OCI-M2 (cell line): ENCODE results near the gene TNFSF9.
"Not testable (repeated sequence)": the region's sequence is repeated elsewhere in the genome, so short reads cannot be mapped to it uniquely, and the experiment has no call there.

ENCODE experiments used
- DNase-seq: peaks from one replicate; lab custom pipeline; 2025; ENCODE audit not compliant: unreplicated experiment; lab: John Stamatoyannopoulos, UW

Gene TNFSF9

DNA sequence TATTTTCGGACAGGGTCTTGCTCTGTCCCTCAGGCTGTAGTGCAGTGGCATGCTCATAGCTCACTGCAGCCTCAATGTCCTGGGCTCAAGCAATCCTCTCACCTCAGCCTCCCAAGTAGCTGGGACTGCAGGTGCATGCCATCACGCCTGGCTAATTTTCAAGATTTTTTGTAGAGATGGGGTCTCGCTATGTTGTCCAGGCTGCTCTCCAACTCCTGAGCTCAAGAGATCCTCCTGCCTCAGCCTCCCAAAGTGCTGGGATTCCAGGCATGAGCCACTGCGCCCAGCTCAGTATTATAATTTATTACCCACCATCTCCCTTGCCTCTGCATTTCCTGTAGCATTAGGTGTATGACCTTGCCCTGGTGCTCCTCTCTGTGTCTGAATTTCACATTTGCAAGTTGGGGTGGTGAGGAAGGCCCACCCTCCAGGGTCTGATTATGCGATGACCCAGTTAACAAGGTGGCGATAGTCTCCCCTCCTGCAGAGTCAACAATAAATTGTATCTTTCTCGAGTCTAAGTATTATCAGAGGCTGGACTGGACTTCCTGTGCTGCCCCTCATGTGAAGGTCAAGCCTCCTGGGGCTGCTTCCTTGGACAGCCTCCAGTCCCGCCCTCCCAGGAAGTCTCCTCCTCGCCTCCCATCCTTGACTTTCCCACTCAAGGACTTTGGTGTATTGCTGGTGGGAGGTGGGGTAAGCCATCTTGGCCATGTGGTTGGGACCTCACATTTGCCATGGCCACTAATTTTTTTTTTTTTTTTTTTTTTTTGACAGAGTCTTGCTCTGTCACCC, 27.2 kb upstream of the TNFSF9 start:
- no peak for DNase-seq

- not testable (repeated sequence) for DNase-seq
These were observed 22.6 kb upstream of the TNFSF9 start for GRCh38 chr19:6508028-6508771.

DNA sequence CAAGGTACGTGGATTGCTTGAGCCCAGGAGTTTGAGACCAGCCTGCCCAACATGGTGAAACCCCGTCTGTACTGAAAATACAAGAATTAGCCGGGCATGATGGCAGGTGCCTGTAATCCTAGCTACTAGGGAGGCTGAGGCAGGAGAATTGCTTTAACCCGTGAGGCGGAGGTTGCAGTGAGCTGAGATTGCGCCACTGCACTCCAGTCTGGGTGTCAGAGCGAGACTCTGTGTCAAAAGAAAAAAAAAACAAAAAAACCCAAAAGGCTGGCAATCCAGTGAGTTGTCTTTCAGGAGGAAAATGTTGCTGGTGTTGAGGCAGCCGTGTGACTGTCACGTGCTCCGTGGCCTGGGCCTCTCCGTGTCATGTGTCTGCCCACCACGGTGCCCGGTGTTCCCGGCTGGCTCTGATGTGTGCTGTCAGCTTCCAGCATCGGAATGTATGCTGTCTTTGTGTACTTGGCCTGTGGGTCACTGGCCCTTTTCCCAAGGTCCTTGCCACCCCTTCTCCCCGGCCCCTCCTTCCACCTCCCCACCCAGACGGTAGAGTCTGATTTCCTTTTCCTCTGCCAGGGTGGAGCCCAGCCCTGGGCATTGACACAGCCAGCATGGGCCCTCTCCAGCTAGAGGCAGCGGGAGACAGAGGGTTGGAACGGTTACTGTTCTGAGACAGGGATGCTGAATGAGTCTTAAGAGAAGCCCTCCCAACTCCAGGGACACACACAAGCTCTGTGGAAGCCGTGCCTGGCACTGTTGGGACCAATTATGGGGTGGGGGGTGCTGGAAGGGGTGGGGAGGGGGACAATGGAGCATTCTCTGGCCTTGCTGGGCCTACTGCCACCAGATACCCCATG, 21.5 kb upstream of the TNFSF9 start:
- no peak for DNase-seq

DNA sequence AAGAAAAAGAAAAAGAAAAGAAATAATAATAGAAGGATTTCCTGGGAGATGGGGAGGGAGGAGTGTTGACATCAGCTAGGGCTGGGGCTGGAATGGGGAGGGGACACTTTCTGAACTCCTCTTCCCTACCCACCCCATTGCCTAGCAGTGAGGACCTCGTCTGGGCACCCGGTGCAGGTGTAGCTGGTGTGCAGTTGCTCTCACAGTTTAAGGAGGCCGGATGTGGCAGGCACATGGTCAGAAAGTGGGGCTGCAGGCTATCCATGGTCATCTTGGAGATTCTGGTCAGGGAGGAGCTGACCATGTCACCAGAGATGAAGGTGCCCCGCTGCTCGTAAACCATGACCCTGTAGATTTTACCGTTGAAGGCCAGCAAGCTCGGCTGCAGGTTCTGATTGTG, 20.2 kb upstream of the TNFSF9 start:
- DNase-seq: no peak

GRCh38 chr19:6514089-6514488, 16.7 kb upstream of the TNFSF9 start:
- no peak for DNase-seq

DNA sequence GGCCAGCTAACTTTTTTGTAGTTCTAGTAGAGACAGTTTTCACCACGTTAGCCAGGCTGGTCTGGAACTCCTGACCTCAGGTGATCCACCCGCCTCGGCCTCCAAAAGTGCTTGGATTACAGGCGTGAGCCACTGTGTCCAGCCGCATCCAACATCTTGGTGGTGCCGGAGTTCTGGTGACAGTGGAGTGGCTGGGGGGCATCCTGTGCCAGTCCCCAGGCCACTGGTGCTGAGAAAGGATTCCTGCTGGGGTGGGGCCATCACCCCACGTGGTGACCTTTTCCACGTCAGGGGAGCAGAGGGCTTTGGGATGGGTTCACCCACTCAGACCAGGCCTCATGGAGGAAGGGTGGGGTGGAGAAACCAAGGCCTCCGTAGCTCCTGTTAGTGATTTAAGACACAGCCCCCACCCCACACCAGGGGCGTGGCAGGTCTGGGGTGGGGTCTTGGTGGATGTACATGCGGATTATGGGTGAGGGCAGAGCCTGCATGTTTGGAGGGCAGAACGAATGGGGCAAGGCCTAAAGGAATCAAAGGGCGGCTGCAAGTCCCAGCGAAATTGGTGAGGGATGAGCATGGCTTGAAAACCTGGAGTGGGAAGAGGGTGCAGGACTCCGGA, 15.8 kb upstream of the TNFSF9 start:
- DNase-seq: no peak

DNA sequence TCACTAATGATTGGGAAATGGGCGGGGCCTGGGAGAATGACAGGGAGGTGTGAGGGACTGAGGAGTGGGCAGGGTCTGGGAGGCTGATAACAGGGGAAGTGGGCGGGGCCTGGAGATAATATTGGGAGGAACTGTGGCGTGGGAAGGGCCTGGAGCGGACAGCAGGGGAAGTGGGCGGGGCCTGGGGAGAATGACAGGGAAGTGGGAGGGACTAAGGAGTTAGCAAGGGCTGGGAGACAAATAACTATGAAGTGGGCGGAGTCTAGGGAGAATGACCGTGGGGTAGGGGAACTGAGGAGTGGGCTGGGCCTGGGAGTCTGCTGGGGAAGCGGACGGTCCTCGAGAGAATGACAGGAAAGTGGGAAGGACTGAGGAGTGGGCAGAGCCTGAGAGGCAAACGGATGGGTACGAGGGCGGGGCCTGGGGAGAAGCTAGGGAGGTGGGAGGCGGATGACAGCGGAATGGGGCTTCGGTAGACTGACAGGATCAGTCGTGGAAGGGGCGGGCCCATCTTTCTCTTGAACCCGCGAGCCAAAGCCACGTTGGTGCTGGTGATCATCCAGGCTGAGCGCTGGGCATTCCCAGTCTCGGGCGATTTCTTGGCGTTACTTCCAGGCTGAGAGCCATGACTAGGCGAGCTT, 14.7 kb upstream of the TNFSF9 start:
- DNase-seq: peak; percentile 95

GRCh38 chr19:6516659-6517291, 14.1 kb upstream of the TNFSF9 start:
- DNase-seq: no peak

- DNase-seq: no peak
These were observed 12.5 kb upstream of the TNFSF9 start for GRCh38 chr19:6518145-6518911.

DNA sequence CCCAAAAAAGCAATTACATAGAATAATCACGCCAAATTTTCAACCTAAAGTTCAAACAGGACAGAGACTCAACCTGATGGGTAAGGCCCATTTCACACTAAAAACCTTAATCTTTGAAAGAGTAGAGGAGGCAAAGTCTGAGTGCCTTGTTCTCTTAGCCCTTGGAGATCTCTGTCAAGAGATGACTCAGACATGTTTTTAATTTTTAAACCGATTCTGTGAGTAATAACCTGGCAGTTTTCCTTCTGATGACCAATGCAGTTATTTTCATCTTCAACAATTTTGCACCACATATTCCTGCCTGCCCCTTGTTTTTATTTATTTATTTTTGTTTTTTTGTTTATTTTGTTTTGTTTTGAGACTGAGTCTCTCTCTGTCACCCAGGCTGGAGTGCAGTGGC, 11.5 kb upstream of the TNFSF9 start:
- no peak for DNase-seq

GRCh38 chr19:6521718-6522646, 8.8 kb upstream of the TNFSF9 start:
- no peak for DNase-seq

- DNase-seq: no peak
These were observed 8.1 kb upstream of the TNFSF9 start for GRCh38 chr19:6522712-6523111.

- DNase-seq: no peak
These were observed 6.5 kb upstream of the TNFSF9 start for GRCh38 chr19:6524311-6524710.

GRCh38 chr19:6527893-6528543, 2.8 kb upstream of the TNFSF9 start:
- DNase-seq: no peak

DNA sequence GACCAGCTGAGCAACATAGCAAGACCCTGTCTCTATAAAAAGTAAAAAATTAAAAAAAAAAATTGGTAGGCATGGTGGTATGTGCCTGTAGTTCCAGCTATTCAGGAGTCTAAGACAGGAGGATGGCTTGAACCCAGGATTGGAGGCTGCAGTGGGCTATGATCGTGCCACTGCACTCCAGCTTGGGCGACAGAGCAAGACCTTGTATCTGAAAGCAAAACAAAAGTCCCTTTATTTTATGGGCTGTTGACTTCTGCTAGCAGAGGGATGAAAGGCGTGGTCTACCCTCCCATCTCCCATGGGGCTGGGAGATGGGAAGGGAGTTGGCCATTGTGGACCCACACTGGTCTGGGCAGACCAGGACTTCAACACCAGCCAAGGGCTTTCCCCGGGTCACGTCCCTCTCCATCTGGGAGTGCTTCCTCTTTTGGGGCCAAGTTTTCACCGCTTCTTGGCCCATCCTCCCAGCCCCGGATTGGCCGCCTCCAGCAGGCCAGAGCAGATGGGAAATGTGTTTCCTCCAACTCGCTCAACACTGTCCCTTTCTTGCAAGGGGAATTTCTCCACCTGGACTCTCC, 2.2 kb upstream of the TNFSF9 start:
- DNase-seq: no peak

- DNase-seq: no peak
These were observed 1.5 kb upstream of the TNFSF9 start for GRCh38 chr19:6529351-6529750.

GRCh38 chr19:6529937-6530385, 865 bp upstream of the TNFSF9 start:
- DNase-seq: no peak
